Stimulated activated CD4-positive, alpha-beta T cell treated with anti-CD3 and anti-CD28 coated beads, Interleukin-1b, Interleukin-23, amount 100 ng/mL, for 24 hours (primary cell): ENCODE data around the gene RBP3.
A peak's percentile ranks its signal among the peaks of the same experiment; 100 is the strongest.

ENCODE experiments used
- DNase-seq, 4 experiments: peaks; one replicate each; pipeline ENCODE4 v3.0.0-alpha.2; 2020; ENCODE audit warnings: low read depth in 4 of 4, low spot score in 1 of 4

The RBP3 gene

GRCh38 chr10:47348138-47348651 lies at the start of gene RBP3:
Gene RBP3 (plus strand): TSS chr10:47348363. CDS start chr10:47348485, 122 bp downstream.
- no peak for DNase-seq

- no peak for DNase-seq
These were observed 49.4 kb upstream of the RBP3 start for GRCh38 chr10:47298715-47299114.

- peak in 1 of 4 experiments; percentile 24 for DNase-seq
These were observed 48.3 kb upstream of the RBP3 start, which contains the start of gene GDF10 for GRCh38 chr10:47299611-47300428. Gene GDF10 (plus strand): TSS chr10:47300197. CDS start chr10:47300652, 455 bp downstream.

GRCh38 chr10:47300429-47300931 lies 47.7 kb upstream of the RBP3 start:
- DNase-seq, result no peak

- no peak for DNase-seq
These were observed 46.3 kb upstream of the RBP3 start for GRCh38 chr10:47301833-47302232.

GRCh38 chr10:47303105-47303504 lies 45.1 kb upstream of the RBP3 start:
- DNase-seq, result no peak

GRCh38 chr10:47303866-47304265 lies 44.3 kb upstream of the RBP3 start:
- DNase-seq, result no peak

GRCh38 chr10:47305566-47305965 lies 42.6 kb upstream of the RBP3 start:
- DNase-seq, result no peak

GRCh38 chr10:47306387-47307210 lies 41.6 kb upstream of the RBP3 start:
- DNase-seq, result no peak

- DNase-seq, result no peak
These were observed 40.8 kb upstream of the RBP3 start for GRCh38 chr10:47307381-47307780.

- no peak for DNase-seq
These were observed 39.4 kb upstream of the RBP3 start for GRCh38 chr10:47308775-47309174.

- DNase-seq, result no peak
These were observed 38.6 kb upstream of the RBP3 start for GRCh38 chr10:47309408-47310089.

GRCh38 chr10:47310090-47310505 lies 38.1 kb upstream of the RBP3 start:
- DNase-seq, result no peak

- DNase-seq, result no peak
These were observed 36.8 kb upstream of the RBP3 start for GRCh38 chr10:47311193-47311931.

- peak; percentile 63 to 79 (median 71) for DNase-seq
These were observed 36.1 kb upstream of the RBP3 start for GRCh38 chr10:47311932-47312662.

- no peak for DNase-seq
These were observed 35.5 kb upstream of the RBP3 start for GRCh38 chr10:47312663-47312995.

GRCh38 chr10:47314416-47314970 lies 33.7 kb upstream of the RBP3 start:
- DNase-seq, result no peak

GRCh38 chr10:47315421-47315820 lies 32.7 kb upstream of the RBP3 start:
- no peak for DNase-seq

- DNase-seq, result no peak
These were observed 32.0 kb upstream of the RBP3 start for GRCh38 chr10:47316131-47316530.
